SK-N-SH (cell line): Measurements from ENCODE around the gene MVB12B. TPM values are rescaled to one million over a fixed set of nuclear protein-coding genes. Genes with fewer than 3 reads are reported as not detected.

Source experiments
- CTCF ChIA-PET: fragments of 300-600, 350-600 bp; formaldehyde crosslinking; extraction: SDS; loops from one replicate; lab custom pipeline; 2021; lab: Yijun Ruan, JAX
- POLR2A ChIA-PET: fragments of 350-600 bp; sonication (Branson Sonifier 250); formaldehyde crosslinking; extraction: SDS; loops from one replicate; lab custom pipeline; 2020; ENCODE audit warnings: antibody characterized with exemption, inconsistent platforms; lab: Yijun Ruan, JAX
- DNase-seq: peaks from one replicate; pipeline ENCODE4 v3.0.0; 2012
- H2AFZ ChIP-seq: fragments of 200-600 bp; sonication (generic); 2 replicates; pipeline ENCODE4 v1.8.1; 2016; ENCODE audit warnings: antibody characterized with exemption, mild to moderate bottlenecking, low read depth
- H3F3A ChIP-seq: fragments of 200-600 bp; sonication (generic); replicated peaks from 2 replicates; pipeline ENCODE3; 2016; ENCODE audit warnings: antibody characterized with exemption, mild to moderate bottlenecking; ENCODE audit not compliant: insufficient read depth
- H3K27ac ChIP-seq, 2 experiments: fragments of 200-500 bp in 1 of 2; fragments of 200-600 bp in 1 of 2; sonication (Bioruptor generic) in 1 of 2; sonication (generic), shearing (Covaris generic) in 1 of 2; 2 replicates each; pipeline versions ENCODE4 v1.5.1 to v1.6.1; 2014 to 2016; ENCODE audit warnings: low read depth in 2 of 2, inconsistent platforms in 1 of 2, low read length in 1 of 2, mild to moderate bottlenecking in 1 of 2, mixed read lengths in 1 of 2
- H3K27me3 ChIP-seq: fragments of 200-600 bp; sonication (generic), shearing (Covaris generic); 2 replicates; pipeline ENCODE4 v1.6.1; 2016; ENCODE audit warnings: mixed run types; ENCODE audit not compliant: insufficient read depth
- H3K36me3 ChIP-seq, 2 experiments: fragments of 200-500 bp in 1 of 2; fragments of 200-600 bp in 1 of 2; sonication (Bioruptor generic) in 1 of 2; sonication (generic) in 1 of 2; replicated peaks in 1 of 2; 2 replicates each; pipeline versions ENCODE3 to v1.5.1; 2014 to 2016; ENCODE audit warnings: low read length in 1 of 2, mild to moderate bottlenecking in 1 of 2; ENCODE audit not compliant: insufficient read depth in 2 of 2, control insufficient read depth in 1 of 2
- H3K4me1 ChIP-seq, 2 experiments: fragments of 200-500 bp in 1 of 2; fragments of 200-600 bp in 1 of 2; sonication (Bioruptor generic) in 1 of 2; sonication (generic), shearing (Covaris generic) in 1 of 2; 2 replicates each; pipeline versions ENCODE4 v1.5.1 to v1.6.1; 2014 to 2016; ENCODE audit warnings: low read depth in 1 of 2, low read length in 1 of 2, mixed run types in 1 of 2; ENCODE audit not compliant: insufficient read depth in 2 of 2, control insufficient read depth in 1 of 2
- H3K4me2 ChIP-seq: fragments of 200-600 bp; sonication (generic), shearing (Covaris generic); 2 replicates; pipeline ENCODE4 v1.6.1; 2017; ENCODE audit warnings: mixed run types
- H3K4me3 ChIP-seq, 2 experiments: fragments of 200-500 bp in 1 of 2; fragments of 200-600 bp in 1 of 2; sonication (Bioruptor generic) in 1 of 2; sonication (generic), shearing (Covaris generic) in 1 of 2; 2 replicates each; pipeline versions ENCODE4 v1.5.1 to v1.8.1; 2014 to 2016; ENCODE audit warnings: low read depth in 2 of 2, inconsistent platforms in 1 of 2, low read length in 1 of 2, mild to moderate bottlenecking in 1 of 2, mixed read lengths in 1 of 2, moderate library complexity in 1 of 2
- H3K79me2 ChIP-seq: fragments of 200-600 bp; sonication (generic); 2 replicates; pipeline ENCODE4 v1.8.1; 2017; ENCODE audit warnings: mild to moderate bottlenecking; ENCODE audit not compliant: insufficient read depth
- H3K9ac ChIP-seq: fragments of 200-600 bp; sonication (generic); 2 replicates; pipeline ENCODE4 v1.6.1; 2017; ENCODE audit warnings: mixed run types
- H3K9me2 ChIP-seq: fragments of 200-600 bp; sonication (generic); 2 replicates; pipeline ENCODE4 v1.6.1; 2017; ENCODE audit warnings: mixed run types
- H3K9me3 ChIP-seq: fragments of 200-600 bp; sonication (generic); 2 replicates; pipeline ENCODE4 v1.6.1; 2017; ENCODE audit warnings: mixed run types, mild to moderate bottlenecking, moderate library complexity
- H4K20me1 ChIP-seq: fragments of 200-600 bp; sonication (generic); 2 replicates; pipeline ENCODE4 v1.6.1; 2017; ENCODE audit warnings: mild to moderate bottlenecking, mixed run types; ENCODE audit not compliant: insufficient read depth
- CHD2 ChIP-seq: fragments of 150-350 bp; IDR thresholded peaks from 2 replicates; pipeline ENCODE4 v1.6.1; 2018; ENCODE audit warnings: low read length; ENCODE audit not compliant: partially characterized antibody
- ELF1 ChIP-seq: IDR thresholded peaks from 2 replicates; pipeline ENCODE4 v1.4.0; 2012
- EP300 ChIP-seq, 2 experiments: IDR thresholded peaks; 2 replicates each; pipeline versions ENCODE4 v1.4.0 to v1.6.1; 2012; ENCODE audit warnings: borderline replicate concordance in 1 of 2, low read depth in 1 of 2, low read length in 1 of 2
- EZH2phosphoT487 ChIP-seq: fragments of 200-600 bp; sonication (generic); IDR thresholded peaks from 2 replicates; pipeline ENCODE4 v1.6.1; 2017; ENCODE audit warnings: low read depth, mixed run types, mild to moderate bottlenecking, antibody characterized with exemption, moderate library complexity, borderline replicate concordance
- FOSL2 ChIP-seq: IDR thresholded peaks from 2 replicates; pipeline ENCODE4 v1.4.0; 2012; ENCODE audit warnings: low read depth, mild to moderate bottlenecking, moderate library complexity, borderline replicate concordance
- FOXJ3 ChIP-seq: sonication (generic); formaldehyde crosslinking; IDR thresholded peaks from 2 replicates; pipeline ENCODE4 v1.5.1; 2020; ENCODE audit warnings: mild to moderate bottlenecking, missing genetic modification reagents
- FOXM1 ChIP-seq: IDR thresholded peaks from 2 replicates; pipeline ENCODE4 v1.4.0; 2012; ENCODE audit warnings: low read depth, mild to moderate bottlenecking
- GATA2 ChIP-seq: sonication (generic); formaldehyde crosslinking; IDR thresholded peaks from 2 replicates; pipeline ENCODE4 v1.5.0; 2020; ENCODE audit warnings: mild to moderate bottlenecking, missing genetic modification reagents
- IRF3 ChIP-seq: fragments of 150-350 bp; IDR thresholded peaks from 2 replicates; pipeline ENCODE4 v1.6.1; 2016; ENCODE audit warnings: mild to moderate bottlenecking, low read depth, low read length
- MAX ChIP-seq: IDR thresholded peaks from 2 replicates; pipeline ENCODE4 v1.4.0; 2012; ENCODE audit warnings: low read depth
- MEF2A ChIP-seq: IDR thresholded peaks from 2 replicates; pipeline ENCODE4 v1.4.0; 2012; ENCODE audit warnings: low read depth, borderline replicate concordance
- PBX3 ChIP-seq: IDR thresholded peaks from 2 replicates; pipeline ENCODE4; 2012
- RCOR1 ChIP-seq: fragments of 150-350 bp; IDR thresholded peaks from 2 replicates; pipeline ENCODE4 v1.6.1; 2017; ENCODE audit warnings: antibody characterized with exemption, low read length
- SIN3A ChIP-seq: IDR thresholded peaks from 2 replicates; pipeline ENCODE4 v1.6.1; 2012; ENCODE audit warnings: low read depth, mild to moderate bottlenecking, low read length, moderate library complexity, borderline replicate concordance
- USF1 ChIP-seq: IDR thresholded peaks from 2 replicates; pipeline ENCODE4 v1.4.0; 2012; ENCODE audit warnings: low read depth, borderline replicate concordance
- USF2 ChIP-seq: fragments of 150-350 bp; IDR thresholded peaks from 2 replicates; pipeline ENCODE4 v1.6.1; 2017; ENCODE audit warnings: antibody characterized with exemption, low read length, low read depth, borderline replicate concordance
- WGBS: methylation state at CpG from one replicate; pipeline ENCODE4 v1.1.6; 2017; ENCODE audit warnings: low lambda C conversion rate; 5-methylcytosine and 5-hydroxymethylcytosine counted together
- polyA plus RNA-seq, 3 experiments: library from polyadenylated mRNA; depleted of rRNA; stranded (reverse); fragments of >200 nt; gene quantifications; 2 replicates each; pipeline ENCODE4 v1.2.3, GENCODE V29; 2012

The MVB12B gene
- polyA plus RNA-seq, 1 of the 3 experiments (the other 2 are of a cell fraction) = 5.1 TPM

- 87% methylated on average over 16 of the region's 19 CpGs for WGBS
- POLR2A ChIA-PET = no interaction called here
- Histone ChIP-seq H3K9ac (no peak overlapping the region), H4K20me1 (no peaks in the 10 kb centered on the region), H3K36me3 (no peaks in the 10 kb centered on the region), H3K4me2 (no peak overlapping the region), H3K9me2 (no peaks in the 10 kb centered on the region), H3K9me3 (no peaks in the 10 kb centered on the region), H3K4me1 (no peaks in the 10 kb centered on the region), H3K27ac (no peak overlapping the region), H3F3A (no peaks in the 10 kb centered on the region), H2AFZ (no peak overlapping the region), H3K4me3 (no peak overlapping the region), H3K27me3 (no peaks in the 10 kb centered on the region), H3K79me2 (no peaks in the 10 kb centered on the region)
- TF ChIP-seq SIN3A = no peak
- TF ChIP-seq USF2 = no peak
- no peak for TF ChIP-seq CHD2
- TF ChIP-seq RCOR1 = no peak
- TF ChIP-seq USF1 = no peak
- TF ChIP-seq ELF1 = no peak
- no peak for TF ChIP-seq MEF2A
- TF ChIP-seq MAX = no peak
- TF ChIP-seq FOSL2 = no peak
- TF ChIP-seq EZH2phosphoT487 = no peak
- TF ChIP-seq PBX3 = no peak
- TF ChIP-seq EP300 (IDR thresholded peaks at IDR 0.05; ENCODE audit: borderline replicate concordance in 1 of 2, low read depth in 1 of 2, low read length in 1 of 2) = no peak
- no peak for TF ChIP-seq FOXJ3 (CRISPR knock-in tag)
- no peak for TF ChIP-seq GATA2 (CRISPR knock-in tag)
- TF ChIP-seq FOXM1 = no peak
- no peak for TF ChIP-seq IRF3
- DNase-seq = no peak
- CTCF ChIA-PET = interaction anchor here (0.7 to 16.1 kb wide), 37 partner anchors 8 to 1234 kb away, joined by 3 to 739 read pairs (median 6); no protein-coding TSS in a partner anchor
Observed at GRCh38 chr9:126490214-126490631, 163.6 kb downstream of the MVB12B start.
